Neural cell (in vitro differentiated cells): ENCODE data around the gene OXSM.

Experiments
- EP300 ChIP-seq: fragments of 450-650 bp; conservative IDR thresholded peaks from 2 replicates; pipeline ENCODE4 v1.6.1; 2014; ENCODE audit warnings: antibody characterized with exemption, mild to moderate bottlenecking, moderate library complexity; ENCODE audit not compliant: poor library complexity, severe bottlenecking
- POLR2AphosphoS5 ChIP-seq: IDR thresholded peaks from 2 replicates; pipeline ENCODE4 v1.6.1; 2012
- SMC3 ChIP-seq: fragments of 450-650 bp; conservative IDR thresholded peaks from 2 replicates; pipeline ENCODE4 v1.6.1; 2014; ENCODE audit warnings: antibody characterized with exemption, mild to moderate bottlenecking, moderate library complexity; ENCODE audit not compliant: poor library complexity
- TF ChIP-seq, protein P1 (sequence below): fragments of 450-650 bp; IDR thresholded peaks from 2 replicates; pipeline ENCODE4 v1.5.1; 2014; ENCODE audit warnings: antibody characterized with exemption, mild to moderate bottlenecking, moderate library complexity; ENCODE audit not compliant: poor library complexity, severe bottlenecking

DNA sequence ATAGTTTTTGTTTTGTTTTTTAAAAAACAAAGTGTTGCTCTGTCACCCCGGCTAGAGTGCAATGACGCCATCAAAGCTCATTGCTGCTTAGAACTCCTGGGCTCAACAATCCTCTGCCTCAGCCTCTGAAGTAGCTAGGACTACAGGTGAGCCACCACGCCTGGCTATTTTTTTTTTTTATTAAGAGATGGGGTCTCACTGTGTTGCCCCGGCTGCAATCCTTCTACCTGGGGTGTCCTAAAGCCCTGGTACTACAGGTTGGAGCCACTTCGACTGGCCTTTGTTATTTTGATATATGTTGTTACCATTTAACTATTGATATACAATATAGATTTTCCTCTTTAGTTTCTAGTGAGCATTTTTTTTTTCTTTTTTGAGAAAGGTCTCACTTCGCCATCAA is 9.3 kb upstream of the OXSM start:
- TF ChIP-seq POLR2AphosphoS5: no peak
- TF ChIP-seq, protein P1, sequence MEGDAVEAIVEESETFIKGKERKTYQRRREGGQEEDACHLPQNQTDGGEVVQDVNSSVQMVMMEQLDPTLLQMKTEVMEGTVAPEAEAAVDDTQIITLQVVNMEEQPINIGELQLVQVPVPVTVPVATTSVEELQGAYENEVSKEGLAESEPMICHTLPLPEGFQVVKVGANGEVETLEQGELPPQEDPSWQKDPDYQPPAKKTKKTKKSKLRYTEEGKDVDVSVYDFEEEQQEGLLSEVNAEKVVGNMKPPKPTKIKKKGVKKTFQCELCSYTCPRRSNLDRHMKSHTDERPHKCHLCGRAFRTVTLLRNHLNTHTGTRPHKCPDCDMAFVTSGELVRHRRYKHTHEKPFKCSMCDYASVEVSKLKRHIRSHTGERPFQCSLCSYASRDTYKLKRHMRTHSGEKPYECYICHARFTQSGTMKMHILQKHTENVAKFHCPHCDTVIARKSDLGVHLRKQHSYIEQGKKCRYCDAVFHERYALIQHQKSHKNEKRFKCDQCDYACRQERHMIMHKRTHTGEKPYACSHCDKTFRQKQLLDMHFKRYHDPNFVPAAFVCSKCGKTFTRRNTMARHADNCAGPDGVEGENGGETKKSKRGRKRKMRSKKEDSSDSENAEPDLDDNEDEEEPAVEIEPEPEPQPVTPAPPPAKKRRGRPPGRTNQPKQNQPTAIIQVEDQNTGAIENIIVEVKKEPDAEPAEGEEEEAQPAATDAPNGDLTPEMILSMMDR: no peak
- no peak for TF ChIP-seq SMC3
- no peak for TF ChIP-seq EP300
